ENCODE data around the gene UBE2S. TPM values are rescaled to one million over a fixed set of nuclear protein-coding genes. Genes with fewer than 3 reads are reported as not detected.

The UBE2S gene
- total RNA-seq, 1 donor from 2014 or later, result 34.6 TPM

DNA sequence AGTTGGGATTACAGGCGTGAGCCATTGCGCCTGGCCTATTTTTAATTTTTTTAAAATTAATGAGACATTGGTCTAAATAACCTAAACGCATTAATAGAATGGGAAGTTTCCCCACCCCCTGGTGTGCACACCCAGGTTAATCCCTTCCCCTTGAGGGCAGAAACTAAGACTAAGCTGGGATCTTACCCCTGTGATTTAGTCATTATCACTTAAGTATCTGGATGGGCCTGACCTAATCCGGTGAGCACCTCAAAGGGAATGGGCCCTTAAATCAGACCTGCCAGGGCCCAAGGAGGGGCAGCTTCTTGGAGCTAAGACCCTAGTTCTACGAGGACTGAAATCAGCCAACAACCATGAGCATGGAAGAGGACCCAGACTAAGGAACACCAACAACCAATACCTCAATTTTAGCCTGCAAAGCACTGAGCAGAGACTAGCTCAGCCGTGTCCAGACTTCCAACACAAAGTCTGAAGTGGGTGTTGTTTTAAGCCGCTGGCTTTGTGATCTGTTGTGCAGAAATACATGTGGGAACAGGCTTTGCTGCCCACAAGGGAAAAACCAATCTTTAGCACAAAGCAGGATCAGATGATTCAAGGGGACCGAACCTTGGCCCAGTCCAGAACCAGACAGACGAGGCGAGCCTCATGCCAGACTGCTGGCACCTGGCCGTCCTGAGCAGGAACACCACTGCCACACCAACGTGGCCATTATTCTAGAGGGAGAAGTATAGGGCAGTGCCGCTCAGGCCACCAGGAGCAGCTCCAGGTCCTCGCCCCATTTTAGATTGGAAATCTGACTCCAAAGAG, 7.1 kb downstream of the UBE2S start:
- TF ChIP-seq, protein P1, sequence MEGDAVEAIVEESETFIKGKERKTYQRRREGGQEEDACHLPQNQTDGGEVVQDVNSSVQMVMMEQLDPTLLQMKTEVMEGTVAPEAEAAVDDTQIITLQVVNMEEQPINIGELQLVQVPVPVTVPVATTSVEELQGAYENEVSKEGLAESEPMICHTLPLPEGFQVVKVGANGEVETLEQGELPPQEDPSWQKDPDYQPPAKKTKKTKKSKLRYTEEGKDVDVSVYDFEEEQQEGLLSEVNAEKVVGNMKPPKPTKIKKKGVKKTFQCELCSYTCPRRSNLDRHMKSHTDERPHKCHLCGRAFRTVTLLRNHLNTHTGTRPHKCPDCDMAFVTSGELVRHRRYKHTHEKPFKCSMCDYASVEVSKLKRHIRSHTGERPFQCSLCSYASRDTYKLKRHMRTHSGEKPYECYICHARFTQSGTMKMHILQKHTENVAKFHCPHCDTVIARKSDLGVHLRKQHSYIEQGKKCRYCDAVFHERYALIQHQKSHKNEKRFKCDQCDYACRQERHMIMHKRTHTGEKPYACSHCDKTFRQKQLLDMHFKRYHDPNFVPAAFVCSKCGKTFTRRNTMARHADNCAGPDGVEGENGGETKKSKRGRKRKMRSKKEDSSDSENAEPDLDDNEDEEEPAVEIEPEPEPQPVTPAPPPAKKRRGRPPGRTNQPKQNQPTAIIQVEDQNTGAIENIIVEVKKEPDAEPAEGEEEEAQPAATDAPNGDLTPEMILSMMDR (IDR thresholded peaks at IDR 0.05), result no peak
- ATAC-seq (ENCODE audit: low read depth) (no peak), DNase-seq (no peak)
- Mint-ChIP-seq H3K36me3 (ENCODE audit: low read depth) (peaks cover 38% of the 10 kb centered on the region), H3K27ac (no peak overlapping the region), H3K9me3 (no peaks in the 10 kb centered on the region), H3K4me1 (peaks cover under 1% of the 10 kb centered on the region), H3K27me3 (no peaks in the 10 kb centered on the region), H3K4me3 (no peak overlapping the region)
- ChIA-PET CTCF (no interaction called here), POLR2A (interaction anchor here (11.4 kb wide), 1 partner anchor 12 kb away, joined by 215 read pairs; the partner anchor contains the start of genes RPL28 and TMEM238)
- intact Hi-C loops (cut with micrococcal nuclease), result no loop called here

DNA sequence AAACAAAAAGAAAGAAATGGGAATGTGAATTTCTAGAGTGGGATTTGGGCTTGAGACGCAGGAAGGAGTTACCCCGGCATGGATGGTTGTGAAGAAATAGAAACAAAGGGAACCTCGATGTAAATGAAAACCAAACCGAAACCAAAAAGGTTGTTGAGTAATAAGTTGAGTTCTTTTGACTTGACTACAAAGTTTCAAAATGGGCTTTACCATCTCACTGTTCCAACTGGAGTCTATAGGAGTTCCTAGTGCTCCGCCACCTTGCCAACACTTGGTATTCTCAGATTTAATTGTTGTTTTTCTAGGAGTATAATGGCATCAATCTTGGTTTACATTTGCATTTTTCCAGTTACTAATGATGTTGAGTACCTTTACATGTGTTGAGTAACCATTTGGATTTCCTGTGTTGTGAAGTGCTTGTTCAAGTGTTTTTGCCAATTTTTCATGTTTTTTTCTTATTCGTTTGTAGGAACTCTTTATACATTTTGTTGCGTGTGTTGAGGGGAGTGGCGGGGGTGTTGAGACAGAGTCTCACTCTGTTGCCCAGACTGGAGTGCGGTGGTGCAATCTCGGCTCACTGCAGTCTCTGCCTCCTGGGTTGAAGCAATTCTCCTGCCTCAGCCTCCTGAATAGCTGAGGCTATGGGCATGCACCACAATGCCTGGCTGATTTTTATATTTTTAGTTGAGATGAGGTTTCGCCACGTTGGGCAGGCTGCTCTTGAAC, 9.2 kb downstream of the UBE2S start:
- no peak overlapping the region for H3K4me3 Mint-ChIP-seq
- CTCF ChIA-PET, result no interaction called here

DNA sequence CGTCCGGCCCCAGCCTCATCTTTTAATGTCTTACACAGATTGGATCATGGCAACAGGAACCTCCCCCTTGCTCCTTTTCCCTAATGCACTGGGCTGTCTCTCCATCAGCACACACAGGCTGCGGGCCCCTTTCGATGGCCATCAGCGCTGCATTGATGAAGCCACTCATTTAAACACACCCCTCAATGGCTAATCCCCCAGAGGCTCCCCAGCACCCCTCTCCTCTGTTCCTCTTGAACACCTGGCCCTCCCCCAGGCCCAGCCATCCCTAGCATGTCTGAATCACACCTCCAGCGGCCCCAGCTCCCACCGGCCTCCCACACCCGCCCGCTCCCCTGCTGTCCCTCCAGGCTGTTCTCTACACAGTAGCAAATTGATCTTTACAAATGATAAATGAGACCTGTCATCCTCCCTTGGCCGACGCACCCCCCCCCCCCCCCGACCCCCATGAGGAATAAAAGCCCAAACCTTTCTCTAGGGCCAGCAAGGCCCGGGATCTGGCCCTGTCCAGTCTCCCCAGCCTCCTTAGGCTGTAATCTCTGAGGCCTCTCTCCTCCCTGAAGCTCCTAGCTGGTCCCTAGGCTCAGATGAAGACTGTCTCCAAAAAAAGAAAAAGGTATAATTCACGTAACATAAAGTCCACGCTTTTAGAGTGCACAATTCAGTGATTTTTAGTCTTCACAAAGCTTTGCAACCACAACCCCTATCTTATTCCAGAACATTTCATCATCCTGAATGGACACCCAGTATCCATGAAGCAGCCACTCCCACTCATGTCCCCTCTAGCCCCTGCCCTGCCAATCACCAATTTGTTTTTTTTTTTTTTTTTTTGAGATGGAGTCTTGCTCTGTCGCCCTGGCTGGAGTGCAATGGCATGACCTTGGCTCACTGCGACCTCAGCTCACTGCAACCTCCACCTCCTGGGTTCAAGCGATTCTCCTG, 14.5 kb downstream of the UBE2S start:
- Mint-ChIP-seq H3K36me3 (ENCODE audit: low read depth) (peaks cover 48% of the 10 kb centered on the region), H3K27me3 (no peaks in the 10 kb centered on the region), H3K4me1 (peaks cover 25% of the 10 kb centered on the region), H3K9me3 (no peaks in the 10 kb centered on the region), H3K4me3 (no peak overlapping the region), H3K27ac (no peak overlapping the region)
- no peak for DNase-seq
- ATAC-seq (ENCODE audit: low read depth), result no peak
- POLR2A ChIA-PET, result interaction anchor here (1.1 to 11.3 kb wide), 2 partner anchors 9 kb away, joined by 6 to 215 read pairs; partner anchors contain the start of genes TMEM238 and UBE2S
- CTCF ChIA-PET, result no interaction called here
- TF ChIP-seq, protein P1 (IDR thresholded peaks at IDR 0.05), result no peak
- intact Hi-C loops (cut with micrococcal nuclease), result no loop called here

More for the DNA sequence above, 9.2 kb downstream of the UBE2S start:
- DNase-seq (no peak), ATAC-seq (ENCODE audit: low read depth) (no peak)
- no peaks in the 10 kb centered on the region for H3K27me3 Mint-ChIP-seq
- H3K27ac Mint-ChIP-seq, result no peak overlapping the region
- no peaks in the 10 kb centered on the region for H3K4me1 Mint-ChIP-seq
- TF ChIP-seq, protein P1 (IDR thresholded peaks at IDR 0.05), result no peak
- intact Hi-C loops (cut with micrococcal nuclease), result no loop called here
- H3K9me3 Mint-ChIP-seq, result no peaks in the 10 kb centered on the region
- H3K36me3 Mint-ChIP-seq (ENCODE audit: low read depth), result peaks cover 29% of the 10 kb centered on the region
- POLR2A ChIA-PET, result interaction anchor here (0.9 to 11.4 kb wide), 3 partner anchors 9 to 10 kb away, joined by 3 to 215 read pairs (median 9); partner anchors contain the start of genes RPL28, TMEM238 and UBE2S

DNA sequence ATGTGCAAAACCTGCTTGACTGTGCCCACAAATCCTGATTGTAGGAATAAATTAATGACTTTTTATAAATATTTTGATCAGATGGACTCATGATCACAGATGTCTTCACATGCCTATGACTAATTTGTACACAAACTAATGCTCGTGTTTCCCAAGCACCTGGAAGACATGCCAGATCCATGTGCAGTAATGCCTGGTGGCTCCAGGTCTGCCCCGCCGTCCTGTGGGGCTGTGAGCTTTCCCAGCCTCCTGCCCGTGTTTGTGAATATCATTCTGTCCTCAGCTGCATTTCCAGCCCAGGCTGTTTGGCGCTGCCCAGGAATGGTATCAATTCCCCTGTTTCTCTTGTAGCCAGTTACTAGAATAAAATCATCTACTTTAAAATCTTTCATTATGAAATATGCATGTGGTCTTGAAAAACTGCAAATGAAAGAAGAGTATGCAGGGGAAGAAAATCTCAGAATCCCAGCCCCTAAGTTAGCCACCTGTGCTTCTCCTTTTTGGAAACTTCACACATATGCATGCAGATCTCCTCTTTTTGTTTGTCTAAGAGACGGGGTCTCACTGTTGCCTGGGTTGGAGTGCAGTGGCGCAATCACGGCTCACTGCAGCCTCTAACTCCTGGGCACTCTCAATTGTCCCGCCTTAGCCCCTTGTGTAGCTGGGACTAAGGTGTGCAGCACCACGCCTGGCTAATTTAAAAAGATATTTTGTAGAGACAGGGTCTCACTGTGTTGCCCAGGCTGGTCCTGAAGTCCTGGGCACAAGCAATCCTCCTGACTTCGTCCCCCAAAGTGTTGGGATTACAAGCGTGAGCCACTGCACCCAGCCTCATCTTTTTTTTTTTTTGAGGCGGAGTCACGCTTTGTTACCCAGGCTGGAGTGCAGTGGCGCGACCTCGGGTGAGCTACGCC, 15.6 kb downstream of the UBE2S start:
- Mint-ChIP-seq H3K4me1 (peaks cover 36% of the 10 kb centered on the region), H3K9me3 (no peaks in the 10 kb centered on the region), H3K27me3 (no peaks in the 10 kb centered on the region), H3K36me3 (ENCODE audit: low read depth) (peaks cover 59% of the 10 kb centered on the region), H3K4me3 (no peak overlapping the region), H3K27ac (no peak overlapping the region)
- TF ChIP-seq, protein P1 (IDR thresholded peaks at IDR 0.05), result no peak
- CTCF ChIA-PET, result no interaction called here
- no peak for DNase-seq
- POLR2A ChIA-PET, result interaction anchor here (11.3 kb wide), 1 partner anchor 11 kb away, joined by 215 read pairs; the partner anchor contains the start of gene UBE2S
- intact Hi-C loops (cut with micrococcal nuclease), result no loop called here
- no peak for ATAC-seq (ENCODE audit: low read depth)

Data from activated B cell treated with CpG ODN at 0.5 μM for 24 hours (primary cell).